Measurements from ENCODE around the gene SLC9A6. TPM values are rescaled to one million over a fixed set of nuclear protein-coding genes. Genes with fewer than 3 reads are reported as not detected.
"Not testable (repeated sequence)": the region's sequence is repeated elsewhere in the genome, so short reads cannot be mapped to it uniquely, and the experiment has no call there.

SLC9A6 gene
- total RNA-seq, 1 experiment from 2014 or later = 17.7 TPM

GRCh38 chrX:136049608-136050007, 64.4 kb downstream of the SLC9A6 start:
- in situ Hi-C loops (cut with HindIII; ENCODE audit: low pct_unique_long_range_greater_than_20kb, low sequenced_read_pairs) = no loop called here
- no peak for DNase-seq (ENCODE audit: low read depth, low spot score)

DNA sequence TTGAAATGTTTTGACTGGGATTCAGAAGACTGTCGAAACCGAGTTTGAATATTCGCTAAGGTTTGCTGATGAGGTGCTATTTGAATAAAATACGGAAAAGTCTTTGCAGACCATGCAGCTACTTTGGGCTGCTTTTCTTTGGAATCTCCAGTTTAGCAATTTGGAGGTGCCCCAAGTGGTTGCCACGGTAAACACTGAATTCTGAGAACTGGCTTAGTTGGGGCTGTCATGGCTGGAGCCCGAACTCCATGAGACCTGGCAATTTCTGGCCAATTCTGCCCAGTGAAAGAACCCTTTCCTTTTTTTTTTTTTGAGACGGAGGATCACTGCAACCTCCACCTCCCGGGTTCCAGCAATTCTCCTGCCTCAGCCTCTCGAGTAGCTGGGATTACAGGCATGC, 65.6 kb downstream of the SLC9A6 start:
- DNase-seq (ENCODE audit: low read depth, low spot score); in situ Hi-C loops (cut with HindIII; ENCODE audit: low pct_unique_long_range_greater_than_20kb, low sequenced_read_pairs): not testable (repeated sequence)

DNA sequence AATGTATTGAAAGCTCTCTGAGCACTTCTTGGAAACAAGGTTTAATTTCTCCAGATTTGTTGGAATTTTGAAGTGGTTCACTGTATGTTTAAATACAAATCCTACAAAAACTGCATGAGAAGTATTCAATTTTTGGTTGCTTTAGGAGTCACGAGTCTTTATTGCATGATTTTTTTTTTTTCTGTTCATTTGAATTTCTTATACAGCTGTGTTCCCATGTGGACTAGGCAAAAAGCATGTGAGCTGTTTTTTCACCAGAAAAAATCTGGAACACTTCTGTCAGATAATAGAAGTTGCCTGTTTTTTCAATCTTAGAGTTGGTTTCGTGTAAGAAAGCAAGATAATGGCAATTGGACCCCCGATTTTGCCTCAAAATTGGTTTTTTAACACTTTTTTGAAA, 66.4 kb downstream of the SLC9A6 start:
- in situ Hi-C loops (cut with HindIII; ENCODE audit: low pct_unique_long_range_greater_than_20kb, low sequenced_read_pairs) = no loop called here

GRCh38 chrX:136055651-136056221, 70.5 kb downstream of the SLC9A6 start:
- in situ Hi-C loops (cut with HindIII; ENCODE audit: low pct_unique_long_range_greater_than_20kb, low sequenced_read_pairs) = no loop called here
- DNase-seq (ENCODE audit: low read depth, low spot score) = no peak

More for the DNA sequence above, 66.4 kb downstream of the SLC9A6 start:
- no peak for DNase-seq (ENCODE audit: low read depth, low spot score)

DNA sequence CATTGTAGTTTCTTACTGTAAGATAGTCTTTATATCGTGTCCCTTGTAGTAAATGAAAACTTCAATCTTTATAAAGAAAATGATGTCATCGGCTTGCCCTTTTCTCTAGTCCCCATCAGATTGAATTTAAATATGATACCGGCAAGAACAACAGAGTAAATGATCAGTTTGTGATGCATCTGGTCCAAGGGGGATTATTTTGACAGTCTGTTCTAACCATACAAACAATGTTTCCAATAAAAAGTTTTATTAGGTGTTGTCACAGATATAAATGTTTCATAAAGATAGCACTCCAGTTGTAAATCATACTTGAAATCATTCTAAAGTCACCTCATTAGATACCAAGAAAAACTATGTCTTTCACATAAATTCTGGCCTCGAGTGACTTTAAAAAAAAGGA, 72.3 kb downstream of the SLC9A6 start:
- DNase-seq (ENCODE audit: low read depth, low spot score) = no peak
- in situ Hi-C loops (cut with HindIII; ENCODE audit: low pct_unique_long_range_greater_than_20kb, low sequenced_read_pairs) = no loop called here

- in situ Hi-C loops (cut with HindIII; ENCODE audit: low pct_unique_long_range_greater_than_20kb, low sequenced_read_pairs) = no loop called here
- no peak for DNase-seq (ENCODE audit: low read depth, low spot score)
Measured at GRCh38 chrX:136059350-136059749, 74.1 kb downstream of the SLC9A6 start.

DNA sequence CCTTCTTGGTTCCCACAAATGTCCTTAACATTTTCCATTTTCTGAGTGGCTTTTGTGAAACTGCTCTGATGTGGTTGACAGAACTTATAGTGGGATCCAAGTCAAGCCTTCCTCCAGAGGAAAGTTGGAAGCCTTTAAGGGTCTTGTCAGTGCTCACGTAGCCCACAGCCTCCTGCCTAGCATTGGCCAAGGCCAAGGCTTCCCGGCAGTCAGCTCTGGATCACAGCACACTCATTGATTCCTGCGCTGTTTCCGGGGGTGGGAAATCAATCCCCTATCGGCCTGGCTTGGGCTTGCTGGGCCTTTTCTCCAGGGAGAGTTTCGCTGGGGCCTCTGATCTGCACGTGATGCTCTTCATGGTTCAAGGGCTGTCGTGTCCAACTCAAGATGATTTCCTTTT, 76.1 kb downstream of the SLC9A6 start:
- in situ Hi-C loops (cut with HindIII; ENCODE audit: low pct_unique_long_range_greater_than_20kb, low sequenced_read_pairs) = no loop called here
- DNase-seq (ENCODE audit: low read depth, low spot score) = no peak

- in situ Hi-C loops (cut with HindIII; ENCODE audit: low pct_unique_long_range_greater_than_20kb, low sequenced_read_pairs) = no loop called here
- DNase-seq (ENCODE audit: low read depth, low spot score) = no peak
Measured at GRCh38 chrX:136061696-136062095, 76.5 kb downstream of the SLC9A6 start.

- in situ Hi-C loops (cut with HindIII; ENCODE audit: low pct_unique_long_range_greater_than_20kb, low sequenced_read_pairs) = no loop called here
- no peak for DNase-seq (ENCODE audit: low read depth, low spot score)
Measured at GRCh38 chrX:136063340-136064079, 78.3 kb downstream of the SLC9A6 start.

- in situ Hi-C loops (cut with HindIII; ENCODE audit: low pct_unique_long_range_greater_than_20kb, low sequenced_read_pairs) = no loop called here
- DNase-seq (ENCODE audit: low read depth, low spot score) = no peak
Measured at GRCh38 chrX:136064661-136065043, 79.4 kb downstream of the SLC9A6 start.

- in situ Hi-C loops (cut with HindIII; ENCODE audit: low pct_unique_long_range_greater_than_20kb, low sequenced_read_pairs) = no loop called here
- DNase-seq (ENCODE audit: low read depth, low spot score) = no peak
Measured at GRCh38 chrX:136065044-136065671, 79.9 kb downstream of the SLC9A6 start.

GRCh38 chrX:136067097-136067496, 81.9 kb downstream of the SLC9A6 start:
- DNase-seq (ENCODE audit: low read depth, low spot score) = no peak

DNA sequence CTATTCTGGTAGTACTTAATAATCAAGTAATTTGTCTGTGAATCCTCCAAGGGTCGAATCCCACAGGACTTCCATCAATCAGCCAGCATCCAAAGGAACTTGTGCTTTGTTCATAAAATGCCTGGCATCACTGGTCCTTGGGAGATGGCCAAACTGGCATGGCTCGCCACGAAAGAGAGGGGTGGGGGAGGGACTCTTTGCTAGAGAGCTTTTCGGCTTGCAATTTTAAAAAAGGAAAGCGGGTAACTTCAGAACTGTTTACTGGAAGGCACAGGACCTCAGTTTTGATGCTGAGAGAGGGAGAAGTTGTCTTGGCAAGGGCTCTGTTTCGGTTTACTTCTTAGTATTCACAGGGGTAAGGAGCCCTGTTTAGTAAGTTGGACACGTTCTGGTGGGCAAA, 82.7 kb downstream of the SLC9A6 start:
- in situ Hi-C loops (cut with HindIII; ENCODE audit: low pct_unique_long_range_greater_than_20kb, low sequenced_read_pairs) = no loop called here
- DNase-seq (ENCODE audit: low read depth, low spot score) = no peak

More at GRCh38 chrX:136067097-136067496, 81.9 kb downstream of the SLC9A6 start:
- in situ Hi-C loops (cut with HindIII; ENCODE audit: low pct_unique_long_range_greater_than_20kb, low sequenced_read_pairs) = no loop called here

- in situ Hi-C loops (cut with HindIII; ENCODE audit: low pct_unique_long_range_greater_than_20kb, low sequenced_read_pairs) = no loop called here
- no peak for DNase-seq (ENCODE audit: low read depth, low spot score)
Measured at GRCh38 chrX:136076942-136077341, 91.7 kb downstream of the SLC9A6 start.

DNA sequence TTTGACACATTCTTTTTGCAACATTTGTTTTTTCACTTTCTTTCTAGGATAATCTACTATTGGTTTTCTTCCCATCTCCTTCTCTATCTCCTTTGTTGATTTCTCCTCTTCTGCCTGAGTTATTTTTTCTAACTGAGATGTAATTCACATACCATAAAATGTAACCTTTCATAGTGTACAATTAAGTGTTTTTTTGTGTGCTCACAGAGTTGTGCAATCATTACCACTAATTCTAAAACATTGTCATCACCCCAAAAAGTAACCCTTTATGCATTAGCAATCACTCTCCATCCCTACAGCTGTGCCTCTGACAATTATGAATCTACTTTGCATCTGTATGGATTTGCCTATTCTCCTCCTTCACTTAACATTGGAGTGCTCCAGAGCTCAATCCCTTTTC, 95.5 kb downstream of the SLC9A6 start:
- no peak for DNase-seq (ENCODE audit: low read depth, low spot score)
- in situ Hi-C loops (cut with HindIII; ENCODE audit: low pct_unique_long_range_greater_than_20kb, low sequenced_read_pairs) = no loop called here

DNA sequence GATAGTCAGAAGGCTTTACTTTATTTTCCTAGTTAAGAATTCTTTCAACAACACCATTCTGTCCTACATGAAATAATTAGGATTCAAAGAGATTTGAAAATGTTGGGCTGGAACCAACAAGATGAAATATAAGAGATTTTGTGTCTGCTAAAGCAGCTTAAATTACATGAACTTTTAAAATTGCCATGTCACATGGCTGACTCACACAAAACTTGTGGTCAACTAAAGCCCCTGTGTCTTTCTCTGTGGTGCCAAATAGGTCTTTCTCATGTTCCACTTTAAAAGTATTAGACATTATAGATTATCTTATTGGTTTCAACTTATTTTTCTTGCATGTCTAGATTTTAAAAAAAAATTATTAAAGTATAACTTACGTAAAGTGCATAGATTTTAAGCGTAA, 101.3 kb downstream of the SLC9A6 start:
- DNase-seq (ENCODE audit: low read depth, low spot score) = no peak

DNA sequence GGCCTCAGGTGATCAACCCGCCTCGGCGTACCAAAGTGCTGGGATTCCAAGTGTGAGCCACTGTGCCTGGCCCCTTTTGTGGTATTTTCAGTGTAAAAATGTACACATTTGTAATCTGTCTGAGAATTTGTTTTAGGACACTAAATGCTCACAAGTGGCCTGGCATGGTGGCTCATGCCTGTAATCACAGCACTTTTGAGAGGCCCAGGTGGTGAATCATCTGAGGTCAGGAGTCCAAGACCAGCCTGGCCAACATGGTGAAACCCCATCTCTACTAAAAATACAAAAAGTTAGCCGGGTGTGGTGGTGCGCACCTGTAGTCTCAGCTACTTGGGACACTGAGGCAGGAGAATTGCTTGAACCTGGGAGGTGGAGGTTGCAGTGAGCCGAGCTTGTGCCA, 106.7 kb downstream of the SLC9A6 start:
- DNase-seq (ENCODE audit: low read depth, low spot score); in situ Hi-C loops (cut with HindIII; ENCODE audit: low pct_unique_long_range_greater_than_20kb, low sequenced_read_pairs): not testable (repeated sequence)

More for the DNA sequence above, 101.3 kb downstream of the SLC9A6 start:
- in situ Hi-C loops (cut with HindIII; ENCODE audit: low pct_unique_long_range_greater_than_20kb, low sequenced_read_pairs) = no loop called here

GRCh38 chrX:136094962-136095361, 109.7 kb downstream of the SLC9A6 start:
- DNase-seq (ENCODE audit: low read depth, low spot score) = no peak
- in situ Hi-C loops (cut with HindIII; ENCODE audit: low pct_unique_long_range_greater_than_20kb, low sequenced_read_pairs) = no loop called here

All from SK-MEL-5 (cell line).